ELR (cell line): Measurements from ENCODE around the gene CATSPERE.
"Not testable (repeated sequence)": the region's sequence is repeated elsewhere in the genome, so short reads cannot be mapped to it uniquely, and the experiment has no call there.

Source experiments
- DNase-seq: peaks from one replicate; pipeline ENCODE4 v3.0.0-alpha.2; 2015; ENCODE audit warnings: low read depth

The CATSPERE gene

DNA sequence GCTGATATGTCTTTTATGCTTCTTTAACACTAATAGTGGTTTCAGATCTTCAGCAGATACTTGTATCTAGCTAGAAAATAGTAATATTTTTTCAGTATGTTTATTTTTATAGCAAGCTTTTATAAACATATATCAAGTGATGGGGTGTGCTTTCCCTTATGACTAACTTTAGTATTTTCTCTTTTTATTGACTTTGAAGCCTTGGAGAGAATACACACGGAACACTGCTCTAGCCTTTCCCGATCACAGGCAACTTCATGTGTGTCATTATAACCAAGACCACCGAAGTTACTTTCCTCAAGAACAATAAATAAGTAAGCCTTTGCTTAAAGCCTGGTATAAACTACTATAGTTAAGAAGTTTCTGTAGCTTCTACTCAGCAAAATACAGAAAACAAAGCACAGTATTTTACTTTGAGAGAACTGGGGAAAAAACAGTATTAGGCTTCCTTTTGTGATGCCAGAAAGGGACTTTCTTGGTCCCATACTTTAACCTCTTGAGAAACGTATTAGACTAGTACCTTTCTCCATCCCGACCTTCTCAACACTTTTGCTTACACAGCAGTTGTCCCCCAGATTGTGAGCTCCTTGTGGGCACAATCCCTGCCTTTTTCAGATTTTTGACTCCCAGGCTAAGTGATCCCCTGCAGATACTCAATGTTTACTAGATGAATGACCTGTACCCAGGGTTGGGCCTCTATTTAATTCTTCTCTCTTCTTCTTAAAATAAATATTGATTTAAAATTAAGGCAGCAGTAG is 12.6 kb upstream of the CATSPERE start:
- no peak for DNase-seq

DNA sequence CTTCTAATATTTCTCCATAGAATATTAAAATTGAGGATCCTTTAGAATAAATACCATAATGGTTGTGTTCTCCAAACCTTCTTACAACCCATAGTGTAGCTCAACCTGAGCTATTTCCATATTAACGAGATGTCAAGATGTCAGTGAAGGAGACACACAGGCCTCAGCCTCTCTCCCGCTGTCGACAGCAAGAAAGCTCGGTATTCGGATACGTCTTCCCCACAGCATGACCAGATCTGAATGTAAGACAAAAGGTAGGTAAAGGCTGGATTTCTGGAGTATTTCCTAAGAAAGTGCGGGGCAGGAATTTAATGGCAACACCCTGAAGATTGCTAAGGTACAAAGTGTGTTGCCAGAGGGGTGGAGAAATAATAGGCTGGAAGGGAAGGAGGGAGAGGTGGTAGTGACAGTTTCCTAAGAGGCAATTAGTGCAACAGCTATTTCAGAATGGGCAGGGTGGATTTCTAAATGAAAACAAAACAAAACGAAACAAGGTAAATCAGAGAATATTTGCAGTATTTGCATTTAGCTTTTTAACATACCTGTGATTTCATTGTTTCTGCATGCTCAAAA is 11.1 kb upstream of the CATSPERE start:
- DNase-seq = no peak

DNA sequence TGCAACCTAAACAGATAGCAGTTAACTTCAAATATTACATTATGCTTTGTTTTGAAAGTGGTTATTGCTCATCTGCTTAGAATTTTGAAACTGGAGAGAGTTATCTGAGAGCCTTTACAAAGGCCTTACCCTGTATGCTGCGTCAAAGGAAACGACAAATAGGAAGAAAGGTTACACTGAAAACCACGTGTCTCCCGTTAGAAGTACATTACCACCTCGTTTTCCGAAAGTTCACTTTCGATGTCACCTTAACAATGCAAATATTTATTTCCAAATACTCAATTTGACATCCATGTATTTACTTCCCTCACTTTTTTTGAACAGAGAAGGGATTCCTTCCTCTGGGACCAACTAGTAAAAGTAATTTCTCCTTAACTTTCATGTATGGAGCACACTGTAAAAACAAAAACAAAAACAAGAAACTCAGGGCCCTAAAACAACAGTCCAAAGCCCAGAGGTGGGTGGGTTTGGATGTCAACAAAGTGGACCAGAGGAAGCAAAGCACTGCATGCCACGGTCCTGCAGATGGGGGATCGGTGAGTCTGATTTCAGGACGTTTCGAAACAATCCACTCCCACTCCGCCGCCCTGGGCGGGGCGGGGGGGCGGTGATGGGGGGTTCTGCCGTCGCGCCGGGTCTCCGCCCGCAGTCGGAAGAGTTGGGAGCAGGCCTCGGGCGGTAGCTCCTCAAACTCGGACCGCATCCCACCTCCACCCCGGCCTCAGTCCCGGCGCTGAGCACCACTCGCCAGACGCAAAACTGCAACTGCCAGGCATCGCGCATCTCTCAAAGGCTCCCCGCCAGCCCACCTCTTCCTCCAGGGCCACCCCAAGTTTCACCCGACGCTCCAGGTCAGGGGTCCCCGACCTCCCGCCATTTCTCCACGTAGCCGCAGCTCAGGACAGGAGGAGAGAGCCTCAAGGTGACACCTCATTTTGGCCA is 10.2 kb upstream of the CATSPERE start:
- DNase-seq = peak; percentile 80

DNA sequence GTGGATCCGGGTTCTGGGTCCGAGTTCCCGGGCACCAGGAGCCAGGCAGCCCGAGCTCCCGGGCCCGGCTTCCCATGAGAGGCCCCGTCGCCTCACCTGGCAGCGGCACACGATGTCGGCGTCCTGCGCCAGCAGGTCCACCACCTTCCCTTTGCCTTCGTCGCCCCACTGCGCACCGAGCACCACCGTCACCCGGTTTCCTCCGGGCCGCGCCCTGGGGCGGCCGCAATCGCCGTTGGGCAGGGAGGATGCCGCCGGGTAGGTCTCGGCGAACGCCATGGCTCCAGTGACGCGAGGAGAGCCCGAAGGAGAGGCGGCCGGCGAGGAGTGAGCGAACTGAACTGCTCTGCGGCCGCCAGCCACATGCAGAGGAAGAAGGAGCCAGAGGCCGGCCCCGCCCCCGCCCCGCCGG is 9.5 kb upstream of the CATSPERE start, which contains the start of gene ADSS2:
ADSS2 (minus strand) TSS at position 371 of the 412 bp plus-strand sequence; CDS start at position 279, 92 bp downstream.
- DNase-seq = no peak

DNA sequence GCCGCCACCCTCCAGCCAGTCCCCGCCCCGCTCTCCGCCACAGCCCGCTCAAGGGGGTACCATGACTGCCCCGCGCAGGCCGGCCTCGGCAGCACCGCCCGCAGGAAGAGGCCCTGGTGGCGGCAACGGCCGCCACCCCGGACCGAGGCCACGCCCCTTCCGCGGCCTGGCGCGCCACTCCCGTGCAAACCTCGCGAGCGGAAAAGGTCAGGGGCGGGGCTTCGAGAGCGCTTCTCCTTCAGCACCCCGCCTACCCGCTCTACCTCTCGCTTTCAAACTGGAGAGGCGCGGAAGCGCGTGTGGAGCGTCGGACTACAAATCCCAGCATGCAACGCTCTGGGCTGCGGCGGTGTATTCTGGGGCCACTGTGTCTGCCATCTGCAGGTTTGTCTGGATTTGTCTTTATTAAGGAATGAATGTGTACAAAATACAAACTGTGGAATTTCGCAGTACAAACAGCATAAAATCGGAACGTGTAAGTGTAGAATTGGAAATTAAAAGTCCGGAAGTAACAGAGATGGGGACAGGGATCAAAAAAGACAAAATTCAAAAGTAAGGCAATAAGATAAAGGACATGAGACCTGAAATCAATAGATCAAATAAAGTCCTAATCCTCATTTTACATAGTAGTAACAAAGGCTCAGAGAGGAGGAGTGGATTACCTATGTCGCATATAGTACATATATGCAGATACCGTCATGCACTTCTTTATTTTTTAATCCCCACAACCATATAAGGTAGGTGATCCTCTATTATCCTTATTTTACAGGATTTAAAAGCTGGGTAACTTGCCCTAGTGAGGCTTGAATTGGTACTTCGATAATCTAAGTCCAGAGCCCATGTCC is 8.9 kb upstream of the CATSPERE start:
- DNase-seq = peak; percentile 100

DNA sequence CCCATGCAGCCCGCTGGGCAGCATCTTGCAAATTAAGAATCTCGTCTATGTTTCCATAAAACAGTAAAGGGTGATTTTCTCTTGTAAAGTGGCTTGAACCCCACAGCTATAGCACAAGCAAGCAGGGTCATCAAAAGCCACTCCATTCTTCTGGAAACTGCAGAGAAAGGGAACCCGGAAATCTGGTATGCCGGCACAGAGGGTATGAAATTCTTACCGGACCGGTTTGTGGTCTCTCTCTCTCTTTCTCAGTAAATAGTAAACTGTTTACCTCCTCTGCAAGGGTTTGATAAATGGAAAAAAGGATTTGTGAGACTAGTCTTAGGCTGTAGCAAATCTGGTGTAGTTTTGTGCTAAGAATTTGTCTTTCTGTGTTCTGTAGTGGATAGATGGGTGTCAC is 6.7 kb upstream of the CATSPERE start:
- no peak for DNase-seq

DNA sequence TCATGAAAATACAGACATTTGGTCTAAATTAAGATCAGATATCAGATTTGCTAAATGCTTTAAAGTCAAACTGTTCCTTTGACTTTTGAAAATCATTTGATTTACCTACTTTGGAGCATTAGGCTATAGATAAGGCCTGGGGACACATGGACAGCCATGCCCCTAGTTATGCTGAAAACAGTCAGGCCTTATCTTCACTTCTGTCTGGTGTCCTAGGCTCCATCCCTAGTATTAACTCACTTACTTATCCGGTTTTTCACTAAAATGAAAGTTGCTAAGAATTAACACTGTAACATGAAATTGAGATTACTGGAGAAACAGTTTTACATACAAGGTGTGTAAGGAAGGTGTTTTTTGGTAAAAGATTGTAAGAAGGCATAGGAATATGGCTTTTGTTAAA is 4.5 kb upstream of the CATSPERE start:
- no peak for DNase-seq

DNA sequence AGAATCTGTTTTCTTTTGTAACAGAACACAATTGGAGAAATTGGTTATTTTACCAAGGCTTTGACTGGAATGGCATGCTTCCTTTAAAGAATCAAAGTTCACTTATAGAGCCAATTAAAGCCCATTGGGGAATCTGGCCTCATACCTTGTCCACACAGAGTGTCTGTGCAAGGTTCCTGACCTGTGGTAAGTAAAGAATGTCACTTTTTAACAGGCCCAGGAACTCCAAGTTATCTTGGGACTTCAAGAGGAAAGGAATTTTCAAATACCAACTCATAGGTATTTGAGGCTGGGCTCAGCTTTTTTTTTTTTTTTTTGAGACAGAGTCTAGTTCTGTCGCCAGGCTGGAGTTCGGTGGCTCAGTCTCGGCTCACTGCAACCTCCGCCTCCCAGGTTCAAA is 2.3 kb upstream of the CATSPERE start:
- no peak for DNase-seq

DNA sequence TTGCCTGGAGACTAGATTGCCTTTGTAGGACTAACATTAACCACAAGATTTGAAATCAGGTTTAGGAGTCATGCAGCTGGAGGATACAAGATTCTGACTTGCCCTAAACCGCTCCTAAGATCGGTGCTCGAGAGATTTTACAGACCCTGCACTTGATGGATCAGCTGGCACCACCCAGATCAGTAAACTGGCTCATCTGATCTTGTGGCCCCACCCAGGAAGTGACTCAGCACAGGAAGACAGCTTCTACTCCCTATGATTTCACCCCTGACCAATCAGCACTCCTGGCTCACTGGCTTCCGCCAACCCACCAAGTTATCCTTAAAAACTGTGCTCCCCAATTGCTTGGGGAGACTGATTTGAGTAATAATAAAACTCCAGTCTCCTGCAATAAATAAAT is 876 bp upstream of the CATSPERE start:
- DNase-seq = peak; percentile 37

DNA sequence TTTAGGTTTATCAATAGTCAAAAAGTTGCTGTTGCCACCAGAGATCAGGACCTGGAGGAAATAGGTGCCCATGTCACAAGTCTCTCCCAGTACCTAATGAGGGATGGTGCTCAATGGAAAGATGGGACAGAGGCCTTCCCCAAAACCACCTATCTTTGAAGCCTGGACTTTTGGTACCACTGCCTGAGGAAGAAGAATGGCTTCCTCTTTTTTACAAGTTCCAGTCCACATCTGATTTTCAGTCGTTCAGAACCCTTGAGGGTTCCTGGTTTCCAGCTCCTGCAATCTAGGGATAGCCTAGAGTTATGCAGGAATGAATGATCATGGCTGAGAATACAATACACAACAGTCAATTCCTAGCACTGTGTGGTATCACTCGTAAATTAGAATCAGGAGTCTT is 5.7 kb downstream of the CATSPERE start:
- DNase-seq = no peak

DNA sequence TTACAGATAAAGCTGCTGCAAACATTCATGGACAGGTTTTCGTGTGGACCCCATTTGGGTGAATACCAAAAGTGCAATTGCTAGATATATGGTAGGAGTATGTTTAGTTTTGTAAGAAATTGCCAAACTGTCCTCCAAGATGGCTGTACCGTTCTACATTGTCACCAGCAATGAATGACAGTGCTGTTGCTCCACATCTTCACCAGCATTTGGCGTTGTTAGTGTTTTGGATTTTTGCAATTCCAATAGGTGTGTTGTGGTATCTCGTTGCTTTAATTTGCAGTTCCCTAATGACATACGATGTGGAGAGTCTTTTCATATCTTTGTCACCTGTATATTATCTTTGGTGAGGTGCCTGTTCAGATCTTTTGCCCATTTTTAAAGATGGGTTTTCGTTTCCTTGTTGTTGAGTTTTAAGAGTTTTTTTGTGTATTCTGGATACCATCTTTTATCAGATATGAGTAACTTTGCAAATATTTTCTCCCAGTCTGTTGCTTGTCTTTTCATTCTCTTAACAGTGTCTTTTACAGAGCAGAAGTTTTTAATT is 12.1 kb downstream of the CATSPERE start:
- no peak for DNase-seq

DNA sequence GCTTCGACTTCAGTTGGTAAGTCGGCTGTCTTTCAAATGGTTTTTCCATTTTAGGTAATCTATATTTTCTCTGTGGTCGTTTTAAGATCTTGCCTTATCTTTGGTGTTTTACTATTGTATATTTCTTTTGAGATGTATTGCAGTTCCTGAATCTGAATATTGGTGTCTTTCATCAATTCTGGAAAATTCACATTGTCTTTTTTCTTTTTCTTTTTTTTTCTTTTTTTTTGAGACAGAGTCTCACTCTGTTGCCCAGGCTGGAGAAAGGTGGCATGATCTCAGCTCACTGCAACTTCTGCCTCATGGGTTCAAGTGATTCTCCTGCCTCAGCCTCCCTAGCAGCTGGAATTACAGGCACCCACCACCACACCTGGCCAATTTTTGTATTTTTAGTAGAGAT is 23.9 kb downstream of the CATSPERE start:
- DNase-seq = not testable (repeated sequence)

DNA sequence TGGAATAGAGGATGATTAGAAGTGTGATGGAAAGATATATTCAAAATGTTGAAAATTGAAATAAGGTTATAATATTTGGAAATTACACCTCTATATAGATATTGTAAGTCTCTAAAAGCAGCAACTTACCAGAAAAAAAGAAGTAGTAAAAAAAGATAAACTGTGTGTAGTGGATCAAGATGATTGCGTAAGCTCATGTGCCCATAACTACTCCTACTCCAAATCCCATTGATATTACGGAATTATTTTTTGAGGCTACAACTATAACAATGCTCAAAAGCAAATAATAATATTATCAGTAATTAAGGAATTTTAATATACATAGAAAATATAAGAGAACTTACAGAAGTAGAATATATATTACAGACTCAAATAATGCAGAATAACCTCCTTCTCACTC is 33.6 kb downstream of the CATSPERE start:
- DNase-seq = no peak

DNA sequence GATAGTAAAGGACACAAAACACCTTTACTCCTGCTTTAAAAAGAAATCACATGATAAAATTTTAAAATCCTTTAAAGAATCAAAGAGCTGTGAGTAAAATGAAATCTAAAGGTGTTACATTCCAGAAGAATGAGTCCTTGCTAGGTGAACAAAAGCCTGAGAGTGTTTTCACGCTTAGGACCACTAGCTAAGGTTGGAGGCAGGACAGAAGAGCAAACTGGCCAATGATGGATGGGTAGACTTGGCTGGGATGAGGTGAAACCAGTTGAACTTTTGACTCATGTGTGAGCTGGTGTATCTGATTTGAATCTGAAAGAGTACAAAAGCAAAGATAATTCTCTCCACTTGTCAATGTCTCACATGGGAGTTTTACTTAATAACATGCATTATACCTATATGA is 35.1 kb downstream of the CATSPERE start:
- DNase-seq = no peak

DNA sequence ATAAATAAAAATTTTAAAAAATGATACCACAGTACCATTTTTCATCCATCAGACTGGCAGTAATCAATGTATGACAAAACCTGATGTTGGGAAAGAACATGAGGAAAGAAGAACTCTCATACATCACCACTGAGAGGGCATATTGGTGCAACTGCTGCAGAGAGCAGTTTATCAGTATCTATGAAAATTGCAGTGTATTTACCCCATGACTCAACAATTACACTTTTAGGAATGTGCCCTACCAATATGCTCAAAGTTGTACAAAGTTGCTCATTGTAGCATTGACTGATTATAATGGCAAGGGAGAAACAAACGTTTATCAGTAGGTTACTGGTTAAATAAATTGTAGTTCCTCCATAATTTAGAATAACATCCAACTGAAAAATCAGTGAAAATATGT is 36.7 kb downstream of the CATSPERE start:
- DNase-seq = peak; percentile 6

DNA sequence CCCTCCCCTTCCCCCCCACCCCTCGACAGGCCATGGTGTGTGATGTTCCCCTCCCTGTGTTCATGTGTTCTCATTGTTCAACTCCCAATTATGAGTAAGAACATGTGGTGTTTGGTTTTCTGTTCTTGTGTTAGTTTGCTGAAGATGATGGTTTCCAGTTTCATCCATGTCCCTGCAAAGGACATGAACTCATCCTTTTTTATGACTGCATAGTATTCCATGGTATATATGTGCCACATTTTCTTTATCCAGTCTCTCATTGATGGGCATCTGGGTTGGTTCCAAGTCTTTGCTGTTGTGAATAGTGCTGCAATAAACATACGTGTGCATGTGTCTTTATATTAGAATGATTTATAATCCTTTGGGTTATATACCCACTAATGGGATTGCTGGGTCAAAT is 38.4 kb downstream of the CATSPERE start:
- DNase-seq = not testable (repeated sequence)

DNA sequence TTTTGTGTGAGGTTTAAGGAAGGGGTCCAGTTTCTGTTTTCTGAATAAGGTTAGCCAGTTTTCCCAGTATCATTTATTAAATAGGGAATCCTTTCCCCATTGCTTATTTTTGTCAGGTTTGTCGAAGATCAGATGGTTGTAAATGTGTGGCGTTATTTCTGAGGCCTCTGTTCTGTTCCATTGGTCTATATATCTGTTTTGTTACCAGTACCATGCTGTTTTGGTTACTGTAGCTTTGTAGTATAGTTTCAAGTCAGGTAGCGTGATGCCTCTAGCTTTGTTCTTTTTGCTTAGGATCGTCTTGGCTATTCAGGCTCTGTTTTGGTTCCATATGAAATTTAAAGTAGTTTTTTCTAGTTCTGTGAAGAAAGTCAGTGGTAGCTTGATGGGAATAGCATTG is 39.4 kb downstream of the CATSPERE start:
- DNase-seq = not testable (repeated sequence)

DNA sequence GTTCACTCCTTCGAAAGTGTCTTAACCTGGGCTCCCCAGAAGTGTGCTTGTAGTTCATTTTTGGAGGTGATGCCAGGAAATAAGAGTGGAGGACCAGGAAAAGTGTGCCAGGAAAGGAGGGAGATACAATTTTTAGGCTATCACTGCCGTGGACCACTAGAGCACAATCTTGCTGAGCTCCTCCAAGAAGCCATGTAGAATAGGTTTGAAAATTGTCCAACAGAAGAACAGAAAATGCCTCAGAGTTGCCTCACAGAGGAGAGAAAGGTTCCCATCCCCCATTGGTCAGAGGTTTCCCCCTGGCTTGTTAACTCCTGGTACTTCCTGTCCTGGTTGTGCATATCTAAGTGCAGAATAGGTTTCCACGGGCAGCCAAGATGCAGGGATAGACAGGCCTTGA is 41.6 kb downstream of the CATSPERE start:
- no peak for DNase-seq

DNA sequence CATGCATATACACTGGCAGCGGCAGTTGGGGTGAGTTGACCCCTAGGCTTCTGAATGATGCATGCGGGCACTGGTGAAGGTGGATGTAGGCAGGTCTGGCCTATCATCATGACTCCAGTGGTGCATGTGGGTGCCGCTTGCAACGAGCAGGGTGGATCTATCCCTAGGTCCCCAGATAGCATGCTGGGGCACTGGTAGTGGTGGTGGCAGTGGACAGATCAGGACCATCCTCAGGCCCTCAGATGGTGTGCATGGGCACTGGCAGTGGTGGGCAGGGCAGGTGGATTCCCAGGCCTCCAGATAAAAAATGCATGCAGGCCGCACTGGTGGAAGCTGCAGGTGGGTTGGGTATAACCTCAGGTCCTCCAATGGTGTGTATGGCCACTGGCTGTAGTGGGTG is 52.4 kb downstream of the CATSPERE start:
- DNase-seq = no peak

DNA sequence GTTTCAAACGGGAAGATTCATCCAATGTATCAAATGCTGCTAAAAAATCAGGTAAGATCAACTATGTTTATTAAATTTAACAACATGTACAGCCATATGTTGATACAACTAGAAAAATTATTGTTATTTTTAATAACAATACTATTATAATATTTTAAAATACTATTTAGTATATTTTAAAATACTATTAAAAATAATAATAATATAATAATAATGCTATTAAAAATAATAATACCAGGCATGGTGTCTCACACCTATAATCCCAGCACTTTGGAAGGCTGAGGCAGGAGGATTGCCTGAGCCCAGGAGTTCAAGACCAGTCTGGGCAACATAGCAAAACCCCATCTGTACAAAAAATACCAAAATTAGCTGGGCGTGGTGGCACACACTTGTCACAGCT is 54.6 kb downstream of the CATSPERE start:
- DNase-seq = no peak

DNA sequence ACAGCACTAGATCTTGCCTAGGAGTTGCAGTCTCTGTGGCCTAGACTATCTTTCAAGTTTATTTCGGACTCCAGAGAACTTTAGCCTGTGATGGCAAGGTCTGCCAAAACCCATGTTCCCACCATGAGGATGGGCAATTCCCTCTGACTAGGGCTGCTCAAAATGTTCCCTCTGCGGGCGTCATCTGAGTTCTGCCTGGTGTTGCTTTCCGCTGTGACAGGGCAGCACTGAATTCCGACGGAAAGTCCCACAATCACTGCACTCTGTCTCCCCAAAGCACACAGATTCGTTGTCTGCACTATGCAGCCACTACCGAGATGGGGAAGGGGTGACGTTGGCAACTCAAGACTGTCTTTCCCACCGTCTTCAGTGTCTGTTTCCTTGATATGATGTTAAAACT is 75.2 kb downstream of the CATSPERE start:
- no peak for DNase-seq

DNA sequence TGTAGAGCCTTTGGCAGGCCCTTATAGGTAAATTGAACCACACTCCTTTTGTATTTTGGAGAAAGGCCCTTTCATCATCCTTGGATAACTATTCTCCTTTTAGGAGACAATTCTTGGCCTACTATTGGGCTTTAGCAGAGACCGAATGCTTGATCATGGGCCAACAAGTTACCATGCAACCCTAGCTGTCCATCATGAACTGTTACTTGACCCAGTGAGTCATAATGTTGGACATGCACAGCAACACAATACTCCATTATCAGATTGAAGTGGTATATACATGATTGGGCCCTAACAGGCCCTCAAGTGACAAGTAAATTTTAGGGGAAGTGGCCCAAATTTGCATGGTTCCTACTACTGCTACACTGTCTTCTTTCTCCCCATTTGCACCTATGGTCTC is 84.4 kb downstream of the CATSPERE start:
- DNase-seq = no peak
